Measurements from ENCODE around the gene CDKL4.

The CDKL4 gene

DNA sequence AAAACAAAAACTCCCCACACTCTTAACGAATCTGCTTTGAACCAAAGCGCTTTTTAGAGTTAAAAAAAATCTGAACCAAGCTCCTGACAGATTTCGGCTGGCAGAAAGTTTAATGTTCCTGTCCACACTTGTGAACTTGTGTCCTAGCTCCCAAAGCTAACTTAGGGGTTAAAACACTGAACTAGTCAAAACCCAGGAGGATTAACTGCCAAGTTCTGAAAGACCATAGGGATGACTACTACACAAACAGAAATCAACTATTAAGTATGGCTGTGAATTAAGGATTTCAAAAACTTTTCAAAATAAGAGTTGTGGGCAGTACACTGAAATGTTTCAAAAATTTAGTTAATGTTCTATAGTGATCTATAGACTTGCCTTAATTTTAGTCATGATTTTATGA, 26.2 kb upstream of the CDKL4 start:
- TF ChIP-seq, protein P1, sequence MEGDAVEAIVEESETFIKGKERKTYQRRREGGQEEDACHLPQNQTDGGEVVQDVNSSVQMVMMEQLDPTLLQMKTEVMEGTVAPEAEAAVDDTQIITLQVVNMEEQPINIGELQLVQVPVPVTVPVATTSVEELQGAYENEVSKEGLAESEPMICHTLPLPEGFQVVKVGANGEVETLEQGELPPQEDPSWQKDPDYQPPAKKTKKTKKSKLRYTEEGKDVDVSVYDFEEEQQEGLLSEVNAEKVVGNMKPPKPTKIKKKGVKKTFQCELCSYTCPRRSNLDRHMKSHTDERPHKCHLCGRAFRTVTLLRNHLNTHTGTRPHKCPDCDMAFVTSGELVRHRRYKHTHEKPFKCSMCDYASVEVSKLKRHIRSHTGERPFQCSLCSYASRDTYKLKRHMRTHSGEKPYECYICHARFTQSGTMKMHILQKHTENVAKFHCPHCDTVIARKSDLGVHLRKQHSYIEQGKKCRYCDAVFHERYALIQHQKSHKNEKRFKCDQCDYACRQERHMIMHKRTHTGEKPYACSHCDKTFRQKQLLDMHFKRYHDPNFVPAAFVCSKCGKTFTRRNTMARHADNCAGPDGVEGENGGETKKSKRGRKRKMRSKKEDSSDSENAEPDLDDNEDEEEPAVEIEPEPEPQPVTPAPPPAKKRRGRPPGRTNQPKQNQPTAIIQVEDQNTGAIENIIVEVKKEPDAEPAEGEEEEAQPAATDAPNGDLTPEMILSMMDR (IDR thresholded peaks at IDR 0.05; ENCODE audit: low read depth, low read length, missing control alignments), result no peak
- in situ Hi-C loops (cut with HindIII; ENCODE audit: low pct_ligation_motif_present, low sequenced_read_pairs), result no loop called here
- H3K4me3 ChIP-seq (ENCODE audit: low read depth, low read length), result no peak overlapping the region
- no peaks in the 10 kb centered on the region for H3K27me3 ChIP-seq (replicated peaks)
- H3K27ac ChIP-seq, result no peak overlapping the region
- peaks cover 8% of the 10 kb centered on the region for H3K36me3 ChIP-seq (replicated peaks)
- no peak for DNase-seq

DNA sequence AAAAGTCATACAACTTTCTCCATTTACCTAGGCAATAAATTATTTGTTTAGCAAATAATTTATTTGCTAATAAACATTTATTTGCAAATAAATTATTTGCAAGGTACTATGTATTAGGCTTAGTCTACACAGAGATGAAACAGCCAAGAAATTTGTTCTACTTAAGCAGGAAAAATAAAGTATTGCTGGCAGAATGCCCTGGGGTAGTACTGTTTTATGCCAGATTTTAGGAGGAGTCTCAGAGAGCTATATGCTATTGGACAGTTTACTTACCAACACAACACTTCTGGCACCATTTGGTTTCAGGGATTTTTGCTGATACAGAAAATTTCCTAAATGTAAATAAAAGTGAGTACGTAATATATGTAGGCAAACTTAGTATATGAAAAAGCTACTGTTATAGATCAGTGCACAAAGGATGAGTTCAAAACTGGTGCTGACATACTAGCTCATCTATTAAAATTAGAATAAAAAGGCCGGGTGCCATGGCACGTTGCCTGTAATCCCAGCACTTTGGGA, 23.2 kb upstream of the CDKL4 start:
- no peak overlapping the region for H3K27ac ChIP-seq
- TF ChIP-seq, protein P1 (IDR thresholded peaks at IDR 0.05; ENCODE audit: low read depth, low read length, missing control alignments), result no peak
- DNase-seq, result no peak
- H3K27me3 ChIP-seq (replicated peaks), result no peaks in the 10 kb centered on the region
- in situ Hi-C loops (cut with HindIII; ENCODE audit: low pct_ligation_motif_present, low sequenced_read_pairs), result no loop called here
- peaks cover 10% of the 10 kb centered on the region for H3K36me3 ChIP-seq (replicated peaks)
- no peak overlapping the region for H3K4me3 ChIP-seq (ENCODE audit: low read depth, low read length)

DNA sequence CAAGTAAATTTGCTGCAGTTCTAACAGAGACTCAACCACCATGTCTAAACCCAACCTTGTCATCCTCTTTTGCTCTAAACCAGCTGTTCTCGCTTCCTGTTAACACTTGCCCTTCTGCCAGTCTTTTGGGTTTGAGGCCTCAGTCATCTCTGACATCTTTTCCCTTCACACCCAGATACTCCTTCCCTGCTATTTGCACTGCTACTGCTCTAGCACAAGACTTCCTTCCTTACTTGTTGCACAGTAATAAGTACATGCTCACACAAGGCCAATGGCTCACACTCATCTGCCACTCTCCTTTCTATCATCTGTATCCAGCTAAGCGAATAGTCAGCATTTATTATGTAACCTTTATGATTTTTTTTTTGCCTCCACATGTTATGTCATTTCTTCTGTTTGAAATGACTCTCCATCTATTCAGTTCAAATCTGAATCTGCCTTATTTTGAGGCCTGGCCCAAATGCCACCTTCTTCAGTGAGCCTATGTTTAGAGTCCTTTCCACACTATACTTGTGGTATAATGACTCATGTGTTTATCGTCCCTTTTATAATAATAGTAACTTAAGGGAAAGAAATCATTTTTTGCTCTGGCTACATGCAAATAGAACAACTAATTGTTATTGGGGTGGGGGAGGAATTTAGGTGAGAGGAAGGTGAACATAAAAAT, 22.5 kb upstream of the CDKL4 start:
- Histone ChIP-seq H3K27me3 (replicated peaks) (no peaks in the 10 kb centered on the region), H3K27ac (no peak overlapping the region), H3K4me3 (ENCODE audit: low read depth, low read length) (no peak overlapping the region), H3K36me3 (replicated peaks) (peaks cover 10% of the 10 kb centered on the region)
- TF ChIP-seq, protein P1 (IDR thresholded peaks at IDR 0.05; ENCODE audit: low read depth, low read length, missing control alignments), result no peak
- no peak for DNase-seq
- in situ Hi-C loops (cut with HindIII; ENCODE audit: low pct_ligation_motif_present, low sequenced_read_pairs), result no loop called here

DNA sequence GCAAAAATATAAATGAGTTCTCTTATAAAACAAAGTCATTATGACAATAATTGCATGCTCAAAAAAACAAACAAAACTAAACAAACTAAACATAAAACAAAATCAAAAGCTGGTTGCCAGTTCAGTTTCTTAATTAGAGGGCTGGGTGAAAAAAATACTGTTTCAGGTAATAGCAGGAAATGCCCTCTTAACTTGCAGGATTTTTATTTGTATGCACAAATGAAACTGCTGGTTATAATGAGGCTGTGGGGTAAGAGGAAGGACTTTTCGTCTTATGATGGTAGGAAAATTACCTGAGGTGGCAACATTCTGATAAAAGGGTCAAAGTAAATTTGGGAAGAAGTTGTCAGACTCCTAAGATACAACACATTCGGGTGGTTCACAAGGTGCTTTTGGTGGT, 21.5 kb upstream of the CDKL4 start:
- Histone ChIP-seq H3K36me3 (replicated peaks) (peaks cover 16% of the 10 kb centered on the region), H3K4me3 (ENCODE audit: low read depth, low read length) (no peak overlapping the region), H3K27me3 (replicated peaks) (no peaks in the 10 kb centered on the region), H3K27ac (no peak overlapping the region)
- in situ Hi-C loops (cut with HindIII; ENCODE audit: low pct_ligation_motif_present, low sequenced_read_pairs), result no loop called here
- TF ChIP-seq, protein P1 (IDR thresholded peaks at IDR 0.05; ENCODE audit: low read depth, low read length, missing control alignments), result no peak
- no peak for DNase-seq

DNA sequence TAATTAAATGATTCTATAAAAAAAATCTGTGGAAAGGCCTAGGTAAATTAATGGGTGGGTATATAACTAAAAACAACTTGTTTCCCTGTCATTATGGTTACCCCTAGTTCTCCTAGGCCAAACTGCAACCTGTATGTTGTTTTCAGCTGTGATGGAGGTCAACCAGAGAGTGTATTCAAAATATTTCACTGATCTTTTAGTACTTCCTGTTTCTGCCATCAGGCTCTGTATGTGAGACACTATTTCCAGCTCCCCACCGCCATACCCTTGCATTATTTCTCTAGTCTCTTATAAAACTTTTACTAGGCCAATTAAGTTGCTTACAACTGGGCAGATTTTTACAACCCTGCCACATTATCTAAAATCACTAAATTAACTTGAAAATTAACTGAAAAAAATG, 21.0 kb upstream of the CDKL4 start:
- H3K27ac ChIP-seq, result no peak overlapping the region
- H3K36me3 ChIP-seq (replicated peaks), result peaks cover 19% of the 10 kb centered on the region
- no peaks in the 10 kb centered on the region for H3K27me3 ChIP-seq (replicated peaks)

More for the DNA sequence above, 21.0 kb upstream of the CDKL4 start:
- no peak for DNase-seq
- no peak overlapping the region for H3K4me3 ChIP-seq (ENCODE audit: low read depth, low read length)
- in situ Hi-C loops (cut with HindIII; ENCODE audit: low pct_ligation_motif_present, low sequenced_read_pairs), result no loop called here
- TF ChIP-seq, protein P1 (IDR thresholded peaks at IDR 0.05; ENCODE audit: low read depth, low read length, missing control alignments), result no peak

All from brain microvascular endothelial cell (primary cell).